ENCODE results near the gene XYLT1. TPM values are rescaled to one million over a fixed set of nuclear protein-coding genes. Genes with fewer than 3 reads are reported as not detected.

Gene XYLT1
- total and polyA plus RNA-seq, 2 of the 4 experiments (the other 2 are of a cell fraction), result 9.0 to 12.7 TPM

- Histone ChIP-seq H3K79me1 (ENCODE audit: low read depth in 1 of 2, low read length in 2 of 2) (no peaks in the 10 kb centered on the region), H3K14ac (replicated peaks; ENCODE audit: low read depth, low read length) (no peak overlapping the region), H4K8ac (ENCODE audit: low read depth in 2 of 2, low read length in 2 of 2) (no peak overlapping the region), H2BK15ac (ENCODE audit: low read depth, low read length) (no peak overlapping the region), H3K4me3 (ENCODE audit: insufficient read depth, low read depth, low read length) (no peak overlapping the region), H3K9ac (ENCODE audit: low read depth, low read length) (no peak overlapping the region), H3K4ac (ENCODE audit: low read depth, low read length) (no peak overlapping the region), H4K20me1 (ENCODE audit: insufficient read depth, low read length) (no peaks in the 10 kb centered on the region), H3K18ac (ENCODE audit: low read depth, low read length) (no peak overlapping the region), H2BK5ac (ENCODE audit: low read depth, low read length, poor library complexity, severe bottlenecking) (no peak overlapping the region), H3K23ac (ENCODE audit: low read depth, low read length) (no peak overlapping the region), H2AK5ac (ENCODE audit: low read depth, low read length) (no peak overlapping the region), H3K4me2 (ENCODE audit: low read depth, low read length) (no peak overlapping the region), H2BK20ac (ENCODE audit: low read depth, low read length) (no peak overlapping the region), H3K56ac (ENCODE audit: extremely low read depth, insufficient read depth, low read length) (no peak overlapping the region), H3K27me3 (ENCODE audit: control insufficient read depth, insufficient read depth, low read length) (no peaks in the 10 kb centered on the region), H3K9me3 (ENCODE audit: control insufficient read depth, insufficient read depth, low read length) (no peaks in the 10 kb centered on the region), H4K91ac (ENCODE audit: insufficient read depth, low read depth, low read length) (no peak overlapping the region), H3K27ac (ENCODE audit: insufficient read depth, low read length) (no peak overlapping the region), H3K36me3 (ENCODE audit: control insufficient read depth, insufficient read depth, low read length) (peaks cover 12% of the 10 kb centered on the region), H2AFZ (replicated peaks; ENCODE audit: low read length, poor library complexity) (no peak overlapping the region), H3K9me1 (ENCODE audit: insufficient read depth, low read length) (no peaks in the 10 kb centered on the region; the same call in 1 of the 2 replicates), H3K4me1 (ENCODE audit: control insufficient read depth, insufficient read depth, low read length) (no peaks in the 10 kb centered on the region), H2AK9ac (replicated peaks; ENCODE audit: low read depth, low read length, poor library complexity) (no peak overlapping the region), H2BK120ac (ENCODE audit: low read depth, low read length) (no peak overlapping the region), H4K5ac (ENCODE audit: low read depth, low read length) (no peak overlapping the region)
- no peak for DNase-seq
- ChIA-PET POLR2A (ENCODE audit: unreplicated experiment) (no interaction called here), CTCF (no interaction called here)
- in situ Hi-C loops (cut with MboI; ENCODE audit: low sequenced_read_pairs), result no loop called here
- TF ChIP-seq MXI1 (IDR thresholded peaks at IDR 0.05; ENCODE audit: borderline replicate concordance, low read depth, low read length) (no peak), MAFK (IDR thresholded peaks at IDR 0.05; ENCODE audit: low read depth, low read length) (0 out of 2 replicates have a peak, but pooled peaks have one; percentile 8)
- intact Hi-C loops (cut with micrococcal nuclease), result no loop called here
- dilution Hi-C loops (cut with HindIII; ENCODE audit: low sequenced_read_pairs, unreplicated experiment), result no loop called here
- WGBS, 2 experiments (ENCODE audit: extremely low coverage in 2 of 2, insufficient read length in 1 of 2), result no CpG with 5 or more reads among the region's 3 CpGs
- no peak for ATAC-seq (ENCODE audit: low read depth)
- BruUV-seq (replicated peaks), result no TSS peak
These were observed 274.2 kb downstream of the XYLT1 start for GRCh38 chr16:17196526-17196925.
